ENCODE data around the gene TAOK2. TPM values are rescaled to one million over a fixed set of nuclear protein-coding genes. Genes with fewer than 3 reads are reported as not detected.

TAOK2 gene
- total and polyA plus RNA-seq, 2 donors = 18.5 to 28.7 TPM

- peak overlapping the region; percentile 94 to 99 for H3K4me3 ChIP-seq (ENCODE audit: low read length in 2 of 2)
- no peaks in the 10 kb centered on the region for H3K27me3 ChIP-seq (ENCODE audit: control insufficient read depth in 2 of 2, insufficient read depth in 1 of 2, low read length in 1 of 2)
- DNase-seq (ENCODE audit: low read depth in 6 of 9, low spot score in 9 of 9) = no peak
- WGBS = 82% methylated on average over 5 of the region's 5 CpGs
- H3K4me1 ChIP-seq (ENCODE audit: control insufficient read depth in 2 of 2, insufficient read depth in 2 of 2, low read length in 2 of 2) = peaks cover 22 to 36% of the 10 kb centered on the region in 2 donors
- H3K27ac ChIP-seq (ENCODE audit: low read depth in 1 of 2, low read length in 1 of 2) = peak overlapping the region in 1 of 2 donors; percentile 88
- H3K36me3 ChIP-seq (ENCODE audit: control insufficient read depth in 2 of 2, insufficient read depth in 2 of 2, low read length in 1 of 2) = peaks cover 26 to 32% of the 10 kb centered on the region in 2 donors
- H3K9me3 ChIP-seq (ENCODE audit: control insufficient read depth in 2 of 2, insufficient read depth in 1 of 2, low read length in 1 of 2) = peaks cover 0 to 5% of the 10 kb centered on the region in 2 donors
These were observed 1.5 kb downstream of the TAOK2 start for GRCh38 chr16:29975134-29975538.

- peak in 1 of 9 donors; percentile 30 for DNase-seq (ENCODE audit: low read depth in 6 of 9, low spot score in 9 of 9)
- peaks cover 0 to 5% of the 10 kb centered on the region in 2 donors for H3K9me3 ChIP-seq (ENCODE audit: control insufficient read depth in 2 of 2, insufficient read depth in 1 of 2, low read length in 1 of 2)
- peaks cover 22 to 36% of the 10 kb centered on the region in 2 donors for H3K4me1 ChIP-seq (ENCODE audit: control insufficient read depth in 2 of 2, insufficient read depth in 2 of 2, low read length in 2 of 2)
- H3K36me3 ChIP-seq (ENCODE audit: control insufficient read depth in 2 of 2, insufficient read depth in 2 of 2, low read length in 1 of 2) = peaks cover 30 to 40% of the 10 kb centered on the region in 2 donors
- H3K27me3 ChIP-seq (ENCODE audit: control insufficient read depth in 2 of 2, insufficient read depth in 1 of 2, low read length in 1 of 2) = no peaks in the 10 kb centered on the region
- peak overlapping the region; percentile 3 to 5 for H3K4me3 ChIP-seq (ENCODE audit: low read length in 2 of 2)
- 51% methylated on average over 6 of the region's 6 CpGs for WGBS
- peak overlapping the region; percentile 27 to 55 for H3K27ac ChIP-seq (ENCODE audit: low read depth in 1 of 2, low read length in 1 of 2)
These were observed 2.3 kb downstream of the TAOK2 start for GRCh38 chr16:29975811-29976511.

- Histone ChIP-seq H3K4me1 (ENCODE audit: control insufficient read depth in 2 of 2, insufficient read depth in 2 of 2, low read length in 2 of 2) (peaks cover 22 to 36% of the 10 kb centered on the region in 2 donors), H3K27ac (ENCODE audit: low read depth in 1 of 2, low read length in 1 of 2) (no peak overlapping the region), H3K36me3 (ENCODE audit: control insufficient read depth in 2 of 2, insufficient read depth in 2 of 2, low read length in 1 of 2) (peaks cover 39 to 49% of the 10 kb centered on the region in 2 donors), H3K9me3 (ENCODE audit: control insufficient read depth in 2 of 2, insufficient read depth in 1 of 2, low read length in 1 of 2) (peaks cover 0 to 5% of the 10 kb centered on the region in 2 donors), H3K4me3 (ENCODE audit: low read length in 2 of 2) (no peak overlapping the region), H3K27me3 (ENCODE audit: control insufficient read depth in 2 of 2, insufficient read depth in 1 of 2, low read length in 1 of 2) (no peaks in the 10 kb centered on the region)
- 95% methylated on average over 9 of the region's 9 CpGs for WGBS
- DNase-seq (ENCODE audit: low read depth in 6 of 9, low spot score in 9 of 9) = no peak
These were observed 3.6 kb downstream of the TAOK2 start for GRCh38 chr16:29977063-29977825.

GRCh38 chr16:29978081-29978480, 4.4 kb downstream of the TAOK2 start:
- no peak for DNase-seq (ENCODE audit: low read depth in 6 of 9, low spot score in 9 of 9)
- no peaks in the 10 kb centered on the region for H3K27me3 ChIP-seq (ENCODE audit: control insufficient read depth in 2 of 2, insufficient read depth in 1 of 2, low read length in 1 of 2)
- peaks cover 47 to 57% of the 10 kb centered on the region in 2 donors for H3K36me3 ChIP-seq (ENCODE audit: control insufficient read depth in 2 of 2, insufficient read depth in 2 of 2, low read length in 1 of 2)
- H3K9me3 ChIP-seq (ENCODE audit: control insufficient read depth in 2 of 2, insufficient read depth in 1 of 2, low read length in 1 of 2) = peaks cover 0 to 3% of the 10 kb centered on the region in 2 donors
- no peak overlapping the region for H3K27ac ChIP-seq (ENCODE audit: low read depth in 1 of 2, low read length in 1 of 2)
- WGBS = 98% methylated on average over 9 of the region's 9 CpGs
- no peak overlapping the region for H3K4me3 ChIP-seq (ENCODE audit: low read length in 2 of 2)
- H3K4me1 ChIP-seq (ENCODE audit: control insufficient read depth in 2 of 2, insufficient read depth in 2 of 2, low read length in 2 of 2) = peaks cover 22 to 29% of the 10 kb centered on the region in 2 donors

- no peaks in the 10 kb centered on the region for H3K27me3 ChIP-seq (ENCODE audit: control insufficient read depth in 2 of 2, insufficient read depth in 1 of 2, low read length in 1 of 2)
- 98% methylated on average over 9 of the region's 9 CpGs for WGBS
- no peak for DNase-seq (ENCODE audit: low read depth in 6 of 9, low spot score in 9 of 9)
- no peak overlapping the region for H3K27ac ChIP-seq (ENCODE audit: low read depth in 1 of 2, low read length in 1 of 2)
- no peaks in the 10 kb centered on the region for H3K9me3 ChIP-seq (ENCODE audit: control insufficient read depth in 2 of 2, insufficient read depth in 1 of 2, low read length in 1 of 2)
- H3K4me3 ChIP-seq (ENCODE audit: low read length in 2 of 2) = no peak overlapping the region
- peaks cover 53 to 64% of the 10 kb centered on the region in 2 donors for H3K36me3 ChIP-seq (ENCODE audit: control insufficient read depth in 2 of 2, insufficient read depth in 2 of 2, low read length in 1 of 2)
- H3K4me1 ChIP-seq (ENCODE audit: control insufficient read depth in 2 of 2, insufficient read depth in 2 of 2, low read length in 2 of 2) = peaks cover 22 to 25% of the 10 kb centered on the region in 2 donors
These were observed 5.0 kb downstream of the TAOK2 start for GRCh38 chr16:29978564-29979270.

- H3K4me3 ChIP-seq (ENCODE audit: low read length in 2 of 2) = no peak overlapping the region
- WGBS = 96% methylated on average over 24 of the region's 24 CpGs
- no peaks in the 10 kb centered on the region for H3K27me3 ChIP-seq (ENCODE audit: control insufficient read depth in 2 of 2, insufficient read depth in 1 of 2, low read length in 1 of 2)
- no peaks in the 10 kb centered on the region for H3K9me3 ChIP-seq (ENCODE audit: control insufficient read depth in 2 of 2, insufficient read depth in 1 of 2, low read length in 1 of 2)
- H3K27ac ChIP-seq (ENCODE audit: low read depth in 1 of 2, low read length in 1 of 2) = no peak overlapping the region
- no peaks in the 10 kb centered on the region for H3K4me1 ChIP-seq (ENCODE audit: control insufficient read depth in 2 of 2, insufficient read depth in 2 of 2, low read length in 2 of 2)
- DNase-seq (ENCODE audit: low read depth in 6 of 9, low spot score in 9 of 9) = no peak
- H3K36me3 ChIP-seq (ENCODE audit: control insufficient read depth in 2 of 2, insufficient read depth in 2 of 2, low read length in 1 of 2) = peaks cover 92 to 100% of the 10 kb centered on the region in 2 donors
These were observed 9.1 kb downstream of the TAOK2 start for GRCh38 chr16:29982560-29983419.

- Histone ChIP-seq H3K9me3 (ENCODE audit: control insufficient read depth in 2 of 2, insufficient read depth in 1 of 2, low read length in 1 of 2) (no peaks in the 10 kb centered on the region), H3K27me3 (ENCODE audit: control insufficient read depth in 2 of 2, insufficient read depth in 1 of 2, low read length in 1 of 2) (no peaks in the 10 kb centered on the region), H3K4me3 (ENCODE audit: low read length in 2 of 2) (no peak overlapping the region), H3K4me1 (ENCODE audit: control insufficient read depth in 2 of 2, insufficient read depth in 2 of 2, low read length in 2 of 2) (no peaks in the 10 kb centered on the region), H3K27ac (ENCODE audit: low read depth in 1 of 2, low read length in 1 of 2) (no peak overlapping the region), H3K36me3 (ENCODE audit: control insufficient read depth in 2 of 2, insufficient read depth in 2 of 2, low read length in 1 of 2) (peaks cover 92 to 100% of the 10 kb centered on the region in 2 donors)
- WGBS = 98% methylated on average over 12 of the region's 12 CpGs
- no peak for DNase-seq (ENCODE audit: low read depth in 6 of 9, low spot score in 9 of 9)
These were observed 9.9 kb downstream of the TAOK2 start for GRCh38 chr16:29983420-29984136.

GRCh38 chr16:29984137-29984763, 10.6 kb downstream of the TAOK2 start:
- WGBS = 99% methylated on average over 6 of the region's 6 CpGs
- no peaks in the 10 kb centered on the region for H3K9me3 ChIP-seq (ENCODE audit: control insufficient read depth in 2 of 2, insufficient read depth in 1 of 2, low read length in 1 of 2)
- no peak overlapping the region for H3K4me3 ChIP-seq (ENCODE audit: low read length in 2 of 2)
- no peaks in the 10 kb centered on the region for H3K27me3 ChIP-seq (ENCODE audit: control insufficient read depth in 2 of 2, insufficient read depth in 1 of 2, low read length in 1 of 2)
- H3K36me3 ChIP-seq (ENCODE audit: control insufficient read depth in 2 of 2, insufficient read depth in 2 of 2, low read length in 1 of 2) = peaks cover 92 to 100% of the 10 kb centered on the region in 2 donors
- H3K4me1 ChIP-seq (ENCODE audit: control insufficient read depth in 2 of 2, insufficient read depth in 2 of 2, low read length in 2 of 2) = no peaks in the 10 kb centered on the region
- DNase-seq (ENCODE audit: low read depth in 6 of 9, low spot score in 9 of 9) = no peak
- no peak overlapping the region for H3K27ac ChIP-seq (ENCODE audit: low read depth in 1 of 2, low read length in 1 of 2)
